Panc1 (cell line): ENCODE data around the gene AGRN. TPM values are rescaled to one million over a fixed set of nuclear protein-coding genes. Genes with fewer than 3 reads are reported as not detected.

ENCODE experiments used
- ATAC-seq: fragments of 200-7000 bp; cut with Tn5 transposase; 2 replicates; pipeline ENCODE4 v1.9.1; 2020; ENCODE audit warnings: mild to moderate bottlenecking, moderate library complexity
- BruUV-seq: library from RNA; stranded (reverse); fragments of 400-500 nt; replicated peaks from 2 replicates; lab custom pipeline; 2021; lab: Mats Ljungman, UMichigan
- CTCF ChIA-PET: fragments of 300-600 bp; sonication (Branson Sonifier 250); formaldehyde crosslinking; loops from one replicate; lab custom pipeline; 2022; ENCODE audit warnings: antibody characterized with exemption; lab: Charles Lee
- POLR2A ChIA-PET: fragments of 300-600 bp; sonication (Branson Sonifier 250); formaldehyde crosslinking; loops from one replicate; lab custom pipeline; 2022; ENCODE audit warnings: antibody characterized with exemption; lab: Charles Lee
- DNase-seq: peaks from one replicate; pipeline ENCODE4 v3.0.0-alpha.2; 2010; ENCODE audit warnings: low read depth, low spot score
- H3K27ac ChIP-seq: 2 replicates; pipeline ENCODE4 v1.5.1; 2011; ENCODE audit warnings: mild to moderate bottlenecking, low read length, inconsistent platforms
- H3K27me3 ChIP-seq: fragments of 200-500 bp; sonication (Bioruptor generic); 2 replicates; pipeline ENCODE4 v1.6.0; 2014; ENCODE audit warnings: low read length, inconsistent platforms; ENCODE audit not compliant: control insufficient read depth, insufficient read depth
- H3K36me3 ChIP-seq: fragments of 200-500 bp; sonication (Bioruptor generic); 2 replicates; pipeline ENCODE4 v1.5.1; 2014; ENCODE audit warnings: inconsistent platforms, mild to moderate bottlenecking, low read length, moderate library complexity; ENCODE audit not compliant: control insufficient read depth, insufficient read depth
- H3K4me1 ChIP-seq: 2 replicates; pipeline ENCODE4 v1.5.1; 2011; ENCODE audit warnings: inconsistent platforms, mild to moderate bottlenecking, low read length, moderate library complexity; ENCODE audit not compliant: control insufficient read depth, insufficient read depth
- H3K4me3 ChIP-seq, 2 experiments: 2 replicates each; pipeline ENCODE4 v1.5.1; 2011 to 2012; ENCODE audit warnings: low read depth in 2 of 2, low read length in 2 of 2, mild to moderate bottlenecking in 2 of 2, inconsistent platforms in 1 of 2, moderate library complexity in 1 of 2
- H3K9me3 ChIP-seq: fragments of 200-500 bp; sonication (Bioruptor generic); 2 replicates; pipeline ENCODE4 v1.5.1; 2014; ENCODE audit warnings: low read depth, mild to moderate bottlenecking, inconsistent platforms, low read length, moderate library complexity; ENCODE audit not compliant: control insufficient read depth, insufficient read depth
- CTCF ChIP-seq: fragments of 450-650 bp; IDR thresholded peaks from 2 replicates; pipeline ENCODE4 v1.5.1; 2017; ENCODE audit warnings: mild to moderate bottlenecking
- POLR2AphosphoS5 ChIP-seq: IDR thresholded peaks from 2 replicates; pipeline ENCODE4 v1.6.1; 2012; ENCODE audit warnings: mild to moderate bottlenecking, low read depth, low read length, moderate library complexity
- SIN3A ChIP-seq: IDR thresholded peaks from 2 replicates; pipeline ENCODE4 v1.6.1; 2012; ENCODE audit warnings: low read depth, mild to moderate bottlenecking, low read length, moderate library complexity, borderline replicate concordance; ENCODE audit not compliant: insufficient read depth
- TCF7L2 ChIP-seq: IDR thresholded peaks from 2 replicates; pipeline ENCODE4 v1.6.1; 2011; ENCODE audit warnings: mild to moderate bottlenecking, low read depth, low read length, inconsistent platforms
- in situ Hi-C: cut with HindIII; loops from 2 replicates; pipeline ENCODE4 v1.10.0; 2016; ENCODE audit warnings: low sequenced_read_pairs, low pct_unique_long_range_greater_than_20kb
- intact Hi-C: fragments of 100-400 bp; cut with micrococcal nuclease; formaldehyde crosslinking; loops from one replicate; pipeline ENCODE4 v1.10.0; 2022; ENCODE audit not compliant: unreplicated experiment
- total RNA-seq: library from RNA; stranded (reverse); gene quantifications from one replicate; pipeline ENCODE4 v1.2.1, GENCODE V29; 2021; ENCODE audit not compliant: unreplicated experiment
- TF ChIP-seq, protein P1 (sequence below), 2 experiments: IDR thresholded peaks; 2 replicates each; pipeline ENCODE4 v1.6.1; 2011 to 2012; ENCODE audit warnings: low read depth in 2 of 2, control low read depth in 1 of 2, low read length in 1 of 2, mild to moderate bottlenecking in 1 of 2, moderate library complexity in 1 of 2; ENCODE audit not compliant: insufficient read depth in 1 of 2

AGRN gene
- total RNA-seq, 1 experiment from 2014 or later, result 153 TPM

GRCh38 chr1:1079408-1080121 lies 59.6 kb downstream of the AGRN start:
- TF ChIP-seq SIN3A (0 out of 2 replicates have a peak, but pooled peaks have one; percentile 57), TCF7L2 (no peak), POLR2AphosphoS5 (peak; percentile 66; the same call in 1 of the 2 replicates)
- ChIA-PET POLR2A (interaction anchor here (0.7 kb wide), 1 partner anchor 12 kb away, joined by 3 read pairs; no protein-coding TSS in a partner anchor), CTCF (interaction anchor here (0.6 kb wide), 1 partner anchor 14 kb away, joined by 3 read pairs; no protein-coding TSS in a partner anchor)
- BruUV-seq, result no TSS peak
- H3K27ac ChIP-seq, result peak overlapping the region; percentile 83
- peaks cover 5% of the 10 kb centered on the region for H3K4me1 ChIP-seq
- DNase-seq, result peak; percentile 89
- peak overlapping the region; percentile 37 to 53 for H3K4me3 ChIP-seq
- H3K9me3 ChIP-seq, result no peaks in the 10 kb centered on the region
- intact Hi-C loops, result no loop called here
- in situ Hi-C loops, result no loop called here
- H3K27me3 ChIP-seq, result no peaks in the 10 kb centered on the region
- no peaks in the 10 kb centered on the region for H3K36me3 ChIP-seq
- ATAC-seq, result peak; percentile 86

DNA sequence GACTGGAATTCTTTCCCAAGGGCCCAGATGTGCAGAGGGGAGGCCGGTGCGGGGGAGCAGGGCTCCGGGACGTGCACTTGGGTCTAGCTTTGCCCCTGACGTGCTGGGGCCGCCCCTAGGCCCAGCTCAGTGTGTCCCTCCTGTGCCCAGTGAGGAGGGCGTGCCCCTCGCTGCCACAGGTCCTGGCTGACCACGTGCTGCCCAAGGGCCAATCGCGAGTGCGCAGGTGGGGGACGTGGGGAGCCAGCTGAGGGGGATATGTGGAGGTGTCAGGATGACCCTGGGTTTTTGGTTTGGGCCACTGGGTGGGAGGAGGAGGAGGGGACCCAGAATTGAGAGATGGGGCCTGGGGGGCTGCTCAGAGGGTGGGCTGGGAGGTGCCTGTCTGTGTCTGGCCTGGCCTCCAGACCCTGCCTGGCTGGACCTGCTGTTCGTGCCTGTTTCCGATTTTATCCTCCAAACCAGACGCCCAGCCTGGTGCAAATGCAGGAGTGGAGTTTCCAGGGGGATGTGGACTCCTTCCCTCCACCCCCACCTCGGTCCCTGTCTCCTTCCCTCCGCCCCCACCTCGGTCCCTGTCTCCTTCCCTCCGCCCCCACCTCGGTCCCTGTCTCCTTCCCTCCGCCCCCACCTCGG lies 60.3 kb downstream of the AGRN start:
- Histone ChIP-seq H3K27ac (peak overlapping the region; percentile 83), H3K9me3 (no peaks in the 10 kb centered on the region), H3K36me3 (no peaks in the 10 kb centered on the region), H3K4me3 (peak overlapping the region; percentile 37 to 53), H3K27me3 (no peaks in the 10 kb centered on the region), H3K4me1 (peaks cover 5% of the 10 kb centered on the region)
- ChIA-PET CTCF (no interaction called here), POLR2A (no interaction called here)
- in situ Hi-C loops, result no loop called here
- intact Hi-C loops, result no loop called here
- ATAC-seq (peak; percentile 89), DNase-seq (no peak)
- BruUV-seq, result no TSS peak
- TF ChIP-seq POLR2AphosphoS5 (peak; percentile 3; the same call in 1 of the 2 replicates), SIN3A (no peak)

DNA sequence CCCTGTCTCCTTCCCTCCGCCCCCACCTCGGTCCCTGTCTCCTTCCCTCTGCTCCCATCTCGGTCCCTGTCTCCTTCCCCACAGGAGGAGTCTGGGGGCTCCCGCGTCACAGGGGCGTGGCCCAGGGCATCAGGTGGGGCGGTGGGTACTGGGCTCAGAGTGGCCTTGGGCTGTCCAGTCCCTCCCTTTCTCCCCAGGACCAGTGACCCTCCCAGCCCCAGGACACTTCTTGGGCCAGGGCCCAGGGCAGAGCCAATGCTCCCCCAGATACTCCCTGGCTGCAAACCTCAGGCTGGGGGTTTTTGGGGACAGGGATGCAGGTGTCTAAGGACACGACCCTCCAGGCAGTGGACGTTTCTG lies 61.0 kb downstream of the AGRN start:
- 0 out of 2 replicates have a peak overlapping the region, but pooled peaks have one; percentile 39 for H3K27ac ChIP-seq
- no peak overlapping the region for H3K4me3 ChIP-seq
- intact Hi-C loops, result no loop called here
- TF ChIP-seq POLR2AphosphoS5, result no peak
- TF ChIP-seq CTCF, result no peak
- TF ChIP-seq SIN3A, result no peak
- TF ChIP-seq TCF7L2, result no peak
- TF ChIP-seq, protein P1, sequence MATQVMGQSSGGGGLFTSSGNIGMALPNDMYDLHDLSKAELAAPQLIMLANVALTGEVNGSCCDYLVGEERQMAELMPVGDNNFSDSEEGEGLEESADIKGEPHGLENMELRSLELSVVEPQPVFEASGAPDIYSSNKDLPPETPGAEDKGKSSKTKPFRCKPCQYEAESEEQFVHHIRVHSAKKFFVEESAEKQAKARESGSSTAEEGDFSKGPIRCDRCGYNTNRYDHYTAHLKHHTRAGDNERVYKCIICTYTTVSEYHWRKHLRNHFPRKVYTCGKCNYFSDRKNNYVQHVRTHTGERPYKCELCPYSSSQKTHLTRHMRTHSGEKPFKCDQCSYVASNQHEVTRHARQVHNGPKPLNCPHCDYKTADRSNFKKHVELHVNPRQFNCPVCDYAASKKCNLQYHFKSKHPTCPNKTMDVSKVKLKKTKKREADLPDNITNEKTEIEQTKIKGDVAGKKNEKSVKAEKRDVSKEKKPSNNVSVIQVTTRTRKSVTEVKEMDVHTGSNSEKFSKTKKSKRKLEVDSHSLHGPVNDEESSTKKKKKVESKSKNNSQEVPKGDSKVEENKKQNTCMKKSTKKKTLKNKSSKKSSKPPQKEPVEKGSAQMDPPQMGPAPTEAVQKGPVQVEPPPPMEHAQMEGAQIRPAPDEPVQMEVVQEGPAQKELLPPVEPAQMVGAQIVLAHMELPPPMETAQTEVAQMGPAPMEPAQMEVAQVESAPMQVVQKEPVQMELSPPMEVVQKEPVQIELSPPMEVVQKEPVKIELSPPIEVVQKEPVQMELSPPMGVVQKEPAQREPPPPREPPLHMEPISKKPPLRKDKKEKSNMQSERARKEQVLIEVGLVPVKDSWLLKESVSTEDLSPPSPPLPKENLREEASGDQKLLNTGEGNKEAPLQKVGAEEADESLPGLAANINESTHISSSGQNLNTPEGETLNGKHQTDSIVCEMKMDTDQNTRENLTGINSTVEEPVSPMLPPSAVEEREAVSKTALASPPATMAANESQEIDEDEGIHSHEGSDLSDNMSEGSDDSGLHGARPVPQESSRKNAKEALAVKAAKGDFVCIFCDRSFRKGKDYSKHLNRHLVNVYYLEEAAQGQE (IDR thresholded peaks at IDR 0.05; ENCODE audit: insufficient read depth in 1 of 2, low read depth in 2 of 2, low read length in 1 of 2), result no peak
- no TSS peak for BruUV-seq
- CTCF ChIA-PET, result no interaction called here
- H3K9me3 ChIP-seq, result no peaks in the 10 kb centered on the region
- ATAC-seq, result no peak
- DNase-seq, result no peak
- no peaks in the 10 kb centered on the region for H3K36me3 ChIP-seq
- no peaks in the 10 kb centered on the region for H3K27me3 ChIP-seq
- peaks cover 5% of the 10 kb centered on the region; the same call in 1 of the 2 replicates for H3K4me1 ChIP-seq
- in situ Hi-C loops, result no loop called here
- POLR2A ChIA-PET, result no interaction called here
